Posterior vena cava (tissue), 2 donors: ENCODE measurements around the gene MRPL33. TPM values are rescaled to one million over a fixed set of nuclear protein-coding genes. Genes with fewer than 3 reads are reported as not detected.

Source experiments
- total RNA-seq, 2 donors: library from RNA; stranded (reverse); fragmentation: NEBNext Ultra II Directional; extraction: Animal tissue kit (Norgen Biotek cat#: 25700); gene quantifications; one replicate each; pipeline ENCODE4 v1.2.1, GENCODE V29; 2021
- donor health status: DM: yes; HTN: yes; CAD: no.
- donor health status: DM: yes; HTN: yes; CAD: no.

Gene MRPL33
- total RNA-seq, 2 donors from 2014 or later, result 88.8 to 93.0 TPM

Other genes with a start within 250 kb of the MRPL33 start
- gene ZNF512, start 188.7 kb upstream of the MRPL33 start, total RNA-seq, result 10 to 100 TPM; 25.2 to 27.4 TPM
- 1 to 10 TPM; 3.3 to 4.3 TPM for gene CCDC121, start 142.7 kb upstream of the MRPL33 start, total RNA-seq
- 10 to 100 TPM; 17.9 to 18.3 TPM for gene GPN1, start 142.7 kb upstream of the MRPL33 start, total RNA-seq
- 10 to 100 TPM; 18.4 to 22.8 TPM for gene SUPT7L, start 108.1 kb upstream of the MRPL33 start, total RNA-seq
- 10 to 100 TPM; 15.0 to 17.2 TPM for gene SLC4A1AP, start 107.8 kb upstream of the MRPL33 start, total RNA-seq
- gene RBKS, start 118.7 kb downstream of the MRPL33 start, total RNA-seq, result 1 to 10 TPM; 1.5 TPM
- gene BABAM2, start 119.0 kb downstream of the MRPL33 start, total RNA-seq, result 10 to 100 TPM; 39.1 to 43.1 TPM